GM18498 (cell line): ENCODE measurements around the gene MED28.
A peak's percentile ranks its signal among the peaks of the same experiment; 100 is the strongest.
"Not testable (repeated sequence)": the region's sequence is repeated elsewhere in the genome, so short reads cannot be mapped to it uniquely, and the experiment has no call there.

Experiments
- ATAC-seq: cut with Tn5 transposase; IDR thresholded peaks from one replicate; pipeline ENCODE4 v1.9.1; 2021; ENCODE audit warnings: mild to moderate bottlenecking, moderate library complexity; ENCODE audit not compliant: unreplicated experiment

Gene MED28

GRCh38 chr4:17614416-17615299, at the start of gene MED28:
TSS of gene MED28 (plus strand) at chr4:17614641. CDS start at chr4:17614655, 14 bp downstream.
- peak; percentile 92 for ATAC-seq

GRCh38 chr4:17565846-17566245, 48.6 kb upstream of the MED28 start:
- no peak for ATAC-seq

- no peak for ATAC-seq
Observed at GRCh38 chr4:17567271-17567670, 47.2 kb upstream of the MED28 start.

GRCh38 chr4:17574206-17574605, 40.2 kb upstream of the MED28 start:
- ATAC-seq: no peak

- not testable (repeated sequence) for ATAC-seq
Observed at GRCh38 chr4:17575177-17575576, 39.3 kb upstream of the MED28 start.

GRCh38 chr4:17576932-17577664, 37.3 kb upstream of the MED28 start, which contains the start of gene LAP3:
TSS of gene LAP3 (plus strand) at chr4:17577198. CDS start at chr4:17577466, 268 bp downstream.
- peak; percentile 85 for ATAC-seq

GRCh38 chr4:17577665-17578481, 36.6 kb upstream of the MED28 start:
- peak; percentile 18 for ATAC-seq

- peak; percentile 31 for ATAC-seq
Observed at GRCh38 chr4:17578482-17578891, 36.0 kb upstream of the MED28 start.

GRCh38 chr4:17580969-17581368, 33.5 kb upstream of the MED28 start:
- no peak for ATAC-seq

- ATAC-seq: no peak
Observed at GRCh38 chr4:17583276-17583675, 31.2 kb upstream of the MED28 start.

- no peak for ATAC-seq
Observed at GRCh38 chr4:17583941-17584340, 30.5 kb upstream of the MED28 start.

GRCh38 chr4:17584521-17585213, 29.8 kb upstream of the MED28 start:
- ATAC-seq: no peak

- ATAC-seq: no peak
Observed at GRCh38 chr4:17587094-17587822, 27.2 kb upstream of the MED28 start.

GRCh38 chr4:17589355-17589754, 25.1 kb upstream of the MED28 start:
- ATAC-seq: no peak

- ATAC-seq: peak; percentile 96
Observed at GRCh38 chr4:17595471-17596005, 18.9 kb upstream of the MED28 start.

- no peak for ATAC-seq
Observed at GRCh38 chr4:17597517-17597916, 16.9 kb upstream of the MED28 start.

GRCh38 chr4:17599826-17600225, 14.6 kb upstream of the MED28 start:
- ATAC-seq: no peak

- ATAC-seq: no peak
Observed at GRCh38 chr4:17605236-17605635, 9.2 kb upstream of the MED28 start.

- peak; percentile 59 for ATAC-seq
Observed at GRCh38 chr4:17613761-17614415, 553 bp upstream of the MED28 start.
